ENCODE data around the gene RPS6KA2. TPM values are rescaled to one million over a fixed set of nuclear protein-coding genes. Genes with fewer than 3 reads are reported as not detected.

RPS6KA2 gene
- total RNA-seq, 4 donors from 2014 or later: 64.9 to 101 (median 81.6) TPM

- Histone ChIP-seq H3K4me3 (replicated peaks in 1 of 3) (no peak overlapping the region), H3K4me1 (no peaks in the 10 kb centered on the region), H3K27ac (no peak overlapping the region), H3K36me3 (peaks cover 0 to 8% of the 10 kb centered on the region in 2 donors), H3K27me3 (no peaks in the 10 kb centered on the region), H3K9me3 (no peaks in the 10 kb centered on the region)
- DNase-seq: no peak
- intact Hi-C loops (cut with DNase I): no loop called here
- TF ChIP-seq POLR2A (IDR thresholded peaks at IDR 0.05): no peak
- no peak for TF ChIP-seq CTCF (IDR thresholded peaks at IDR 0.05)
- 94 to 96% methylated on average over 25 of the region's 25 CpGs for WGBS, 2 donors
Observed at GRCh38 chr6:166454692-166455515, 172.1 kb downstream of the RPS6KA2 start.

- peaks cover 4 to 12% of the 10 kb centered on the region in 2 donors for H3K36me3 ChIP-seq
- intact Hi-C loops (cut with DNase I): no loop called here
- no peak overlapping the region for H3K4me3 ChIP-seq (replicated peaks in 1 of 3)
- 98% methylated on average over 7 of the region's 7 CpGs for WGBS, 2 donors
- no peak for DNase-seq
- H3K4me1 ChIP-seq: no peaks in the 10 kb centered on the region
- H3K9me3 ChIP-seq: no peaks in the 10 kb centered on the region
- TF ChIP-seq CTCF (IDR thresholded peaks at IDR 0.05) (no peak), POLR2A (IDR thresholded peaks at IDR 0.05) (no peak)
- no peak overlapping the region for H3K27ac ChIP-seq
- H3K27me3 ChIP-seq: no peaks in the 10 kb centered on the region
Observed at GRCh38 chr6:166453651-166454050, 173.4 kb downstream of the RPS6KA2 start.

- no peak overlapping the region for H3K4me3 ChIP-seq (replicated peaks in 1 of 3)
- H3K36me3 ChIP-seq: peaks cover 4 to 28% of the 10 kb centered on the region in 2 donors
- no peak for TF ChIP-seq POLR2A (IDR thresholded peaks at IDR 0.05)
Observed at GRCh38 chr6:166450167-166450873, 176.7 kb downstream of the RPS6KA2 start.

DNA sequence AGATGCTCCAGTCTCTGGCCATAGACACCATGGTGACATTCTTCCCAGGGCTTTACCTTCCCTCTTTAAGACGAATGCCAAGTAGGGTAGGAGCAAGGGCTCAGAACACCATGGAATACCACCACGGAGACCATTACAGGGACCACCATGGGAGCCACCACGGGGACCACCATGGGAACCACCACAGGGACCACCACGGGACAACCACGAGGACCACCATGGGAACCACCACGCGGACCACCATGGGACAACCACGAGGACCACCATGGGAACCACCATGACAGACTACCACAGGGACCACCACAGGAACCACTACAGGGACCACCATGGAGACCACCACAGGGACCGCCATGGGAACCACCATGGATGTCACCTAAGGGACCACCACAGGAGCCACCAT lies 177.4 kb downstream of the RPS6KA2 start:
- 88 to 100% methylated on average over 1 to 8 of the region's 9 CpGs for WGBS, 2 donors
- Histone ChIP-seq H3K9me3 (no peaks in the 10 kb centered on the region), H3K27ac (no peak overlapping the region), H3K36me3 (peaks cover 4 to 28% of the 10 kb centered on the region in 2 donors), H3K4me3 (replicated peaks in 1 of 3) (no peak overlapping the region), H3K4me1 (no peaks in the 10 kb centered on the region), H3K27me3 (no peaks in the 10 kb centered on the region)
- intact Hi-C loops (cut with DNase I): no loop called here
- no peak for DNase-seq
- no peak for TF ChIP-seq CTCF (IDR thresholded peaks at IDR 0.05)
- no peak for TF ChIP-seq POLR2A (IDR thresholded peaks at IDR 0.05)

More at GRCh38 chr6:166450167-166450873, 176.7 kb downstream of the RPS6KA2 start:
- Histone ChIP-seq H3K4me1 (no peaks in the 10 kb centered on the region), H3K27me3 (no peaks in the 10 kb centered on the region), H3K27ac (no peak overlapping the region), H3K9me3 (no peaks in the 10 kb centered on the region)
- WGBS, 2 donors: 100% methylated on average over 1 to 2 of the region's 5 CpGs
- intact Hi-C loops (cut with DNase I): no loop called here
- no peak for DNase-seq

GRCh38 chr6:166449036-166449435 lies 178.0 kb downstream of the RPS6KA2 start:
- no peaks in the 10 kb centered on the region for H3K4me1 ChIP-seq
- no peaks in the 10 kb centered on the region for H3K27me3 ChIP-seq
- intact Hi-C loops (cut with DNase I): no loop called here
- DNase-seq: no peak
- H3K36me3 ChIP-seq: peaks cover 4 to 28% of the 10 kb centered on the region in 2 donors
- H3K27ac ChIP-seq: no peak overlapping the region
- no peak overlapping the region for H3K4me3 ChIP-seq (replicated peaks in 1 of 3)
- WGBS, 2 donors: 92 to 93% methylated on average over 7 of the region's 7 CpGs
- TF ChIP-seq CTCF (IDR thresholded peaks at IDR 0.05) (no peak), POLR2A (IDR thresholded peaks at IDR 0.05) (no peak)
- H3K9me3 ChIP-seq: no peaks in the 10 kb centered on the region
